HG02763 (cell line): ENCODE data around the gene PDE4DIP.
"Not testable (repeated sequence)": the region's sequence is repeated elsewhere in the genome, so short reads cannot be mapped to it uniquely, and the experiment has no call there.

ENCODE experiments used
- ATAC-seq: cut with Tn5 transposase; IDR thresholded peaks from one replicate; pipeline ENCODE4 v1.9.1; 2021; ENCODE audit warnings: mild to moderate bottlenecking, moderate library complexity; ENCODE audit not compliant: unreplicated experiment

PDE4DIP gene

GRCh38 chr1:148869634-148869961 is 25.4 kb downstream of the PDE4DIP start:
- ATAC-seq = not testable (repeated sequence)

GRCh38 chr1:148874408-148875388 is 30.5 kb downstream of the PDE4DIP start:
- not testable (repeated sequence) for ATAC-seq

GRCh38 chr1:148879812-148880416 is 35.7 kb downstream of the PDE4DIP start:
- not testable (repeated sequence) for ATAC-seq

DNA sequence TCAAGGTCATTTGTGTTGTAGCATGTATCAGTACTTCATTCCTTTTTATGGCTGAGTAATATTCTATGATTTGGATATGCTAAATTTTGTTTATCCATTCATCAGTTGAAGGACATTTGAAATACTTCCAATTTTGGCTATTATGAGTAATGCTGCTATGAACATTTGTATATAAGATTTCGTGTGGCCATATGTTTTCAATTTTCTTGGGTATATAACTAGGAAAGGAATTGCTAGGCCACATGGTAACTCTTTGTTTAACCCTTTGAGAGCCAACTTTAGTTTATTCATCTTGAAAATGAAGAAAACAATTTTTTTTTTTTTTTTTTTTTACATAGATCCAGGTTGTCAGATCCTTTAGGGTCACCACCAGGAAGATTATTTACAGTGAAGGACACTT is 37.0 kb downstream of the PDE4DIP start:
- ATAC-seq = not testable (repeated sequence)

GRCh38 chr1:148885219-148885618 is 41.0 kb downstream of the PDE4DIP start:
- ATAC-seq = not testable (repeated sequence)

- not testable (repeated sequence) for ATAC-seq
Observed at GRCh38 chr1:148886293-148886692, 42.1 kb downstream of the PDE4DIP start.

DNA sequence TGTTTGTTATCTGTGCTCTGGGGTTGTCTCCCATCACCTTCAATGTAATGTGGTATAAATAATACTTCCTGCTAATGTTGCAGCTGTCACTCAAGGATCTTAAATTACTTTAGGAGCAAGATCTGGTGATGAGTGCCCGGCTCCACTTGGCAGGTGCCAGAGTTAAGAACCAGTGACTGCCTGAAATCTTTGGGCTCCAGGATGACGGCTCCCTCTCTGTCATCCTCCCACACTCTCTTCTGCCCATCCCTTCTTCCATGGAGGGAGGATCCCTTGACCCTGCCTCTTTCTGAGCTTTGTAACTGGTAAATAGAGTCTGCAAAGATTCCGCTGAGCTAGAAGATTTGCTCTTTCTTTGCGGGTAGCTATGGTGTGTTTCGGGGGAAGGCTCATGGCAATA is 44.4 kb downstream of the PDE4DIP start:
- ATAC-seq = not testable (repeated sequence)

GRCh38 chr1:148889267-148890074 is 45.2 kb downstream of the PDE4DIP start:
- not testable (repeated sequence) for ATAC-seq

DNA sequence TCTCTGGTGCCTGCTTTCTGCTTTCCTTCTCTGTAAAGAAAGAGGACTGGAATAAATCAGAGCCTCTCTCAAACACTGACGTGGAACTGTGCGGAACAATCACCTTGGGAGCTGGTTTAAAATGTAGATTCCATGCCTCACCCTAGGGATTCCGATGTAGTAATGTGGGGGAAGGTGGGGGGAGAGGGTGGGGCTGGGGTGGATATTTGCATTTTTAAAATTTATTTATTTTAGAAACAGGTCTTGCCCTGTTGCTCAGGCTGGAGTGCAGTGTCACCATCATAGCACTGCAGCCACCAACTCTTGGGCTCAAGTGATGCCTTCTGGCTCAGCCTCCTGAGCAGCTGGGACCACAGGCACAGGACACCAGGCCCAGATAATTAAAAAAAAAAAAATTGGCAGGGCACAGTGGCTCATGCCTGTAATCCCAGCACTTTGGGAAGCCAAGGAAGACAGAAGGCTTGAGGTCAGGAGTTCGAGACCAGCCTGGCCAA is 45.9 kb downstream of the PDE4DIP start:
- not testable (repeated sequence) for ATAC-seq

- ATAC-seq = not testable (repeated sequence)
Observed at GRCh38 chr1:148894360-148895352, 50.4 kb downstream of the PDE4DIP start.

DNA sequence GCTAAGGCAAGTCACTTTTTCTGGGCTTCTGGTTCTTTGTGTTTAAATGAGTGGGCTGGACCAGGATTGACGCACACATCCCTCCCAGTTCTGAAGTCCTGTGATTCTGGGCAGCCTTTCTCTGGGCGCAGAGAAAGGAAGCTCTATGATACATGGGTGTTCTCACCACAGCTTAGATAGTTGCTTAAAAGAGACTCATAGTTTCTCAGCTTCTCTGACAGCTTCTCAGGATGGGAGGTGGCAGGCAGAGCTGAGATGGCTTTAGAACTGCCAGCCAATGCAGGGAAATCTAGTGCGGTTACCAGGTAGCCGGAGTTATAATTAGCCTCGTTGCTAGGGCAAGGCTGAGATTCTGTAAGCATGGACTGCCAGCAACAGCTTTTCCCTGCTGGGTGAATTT is 55.8 kb downstream of the PDE4DIP start:
- not testable (repeated sequence) for ATAC-seq

GRCh38 chr1:148900691-148901090 is 56.5 kb downstream of the PDE4DIP start:
- ATAC-seq = not testable (repeated sequence)

- not testable (repeated sequence) for ATAC-seq
Observed at GRCh38 chr1:148901150-148901952, 57.1 kb downstream of the PDE4DIP start.

DNA sequence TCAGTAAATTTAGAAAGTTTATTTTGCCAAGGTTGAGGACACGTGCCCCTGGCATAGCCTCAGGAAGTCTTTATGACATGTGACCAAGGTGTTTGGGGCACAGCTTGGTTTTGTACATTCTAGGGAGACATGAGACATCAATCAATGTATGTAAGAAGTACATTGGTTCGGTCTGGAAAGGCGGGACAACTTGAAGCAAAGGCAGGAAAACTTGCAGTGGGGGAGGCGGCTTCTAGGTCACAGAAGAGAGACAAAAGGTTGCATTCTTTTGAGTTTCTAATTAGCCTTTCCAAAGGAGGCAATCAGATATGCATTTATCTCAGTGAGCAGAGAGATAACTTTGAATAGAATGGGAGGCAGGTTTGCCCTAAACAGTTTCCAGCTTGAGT is 57.7 kb downstream of the PDE4DIP start:
- ATAC-seq = not testable (repeated sequence)

DNA sequence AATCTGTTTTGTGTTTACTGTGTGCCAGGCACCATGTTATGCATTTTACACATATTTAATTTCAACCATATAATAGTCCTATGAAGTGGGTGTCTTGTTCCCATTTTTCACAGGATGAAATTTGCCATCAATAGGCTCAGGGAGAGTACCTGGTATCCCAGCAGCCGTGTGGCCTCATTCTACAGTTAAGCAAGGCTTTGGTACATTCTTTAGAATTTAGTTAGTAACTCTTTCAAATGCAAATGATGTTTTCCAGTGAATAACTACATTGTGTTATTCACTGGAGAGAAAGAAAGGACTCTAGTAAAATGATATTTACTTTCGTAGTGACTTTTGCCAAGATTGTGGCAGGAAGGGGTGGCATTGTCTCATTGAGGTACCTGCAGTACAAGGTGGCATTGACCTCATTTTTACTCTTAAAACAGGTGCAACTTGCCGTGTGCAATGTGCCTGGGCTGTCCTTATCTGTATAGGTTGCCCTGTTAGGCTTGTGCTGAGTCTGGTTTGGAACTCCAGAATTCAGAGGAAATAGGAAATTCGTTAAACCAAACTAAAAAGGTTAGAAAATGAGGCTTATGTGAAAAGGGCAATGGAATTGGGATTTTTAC is 65.1 kb downstream of the PDE4DIP start:
- not testable (repeated sequence) for ATAC-seq

- ATAC-seq = not testable (repeated sequence)
Observed at GRCh38 chr1:148911303-148911928, 67.2 kb downstream of the PDE4DIP start.

DNA sequence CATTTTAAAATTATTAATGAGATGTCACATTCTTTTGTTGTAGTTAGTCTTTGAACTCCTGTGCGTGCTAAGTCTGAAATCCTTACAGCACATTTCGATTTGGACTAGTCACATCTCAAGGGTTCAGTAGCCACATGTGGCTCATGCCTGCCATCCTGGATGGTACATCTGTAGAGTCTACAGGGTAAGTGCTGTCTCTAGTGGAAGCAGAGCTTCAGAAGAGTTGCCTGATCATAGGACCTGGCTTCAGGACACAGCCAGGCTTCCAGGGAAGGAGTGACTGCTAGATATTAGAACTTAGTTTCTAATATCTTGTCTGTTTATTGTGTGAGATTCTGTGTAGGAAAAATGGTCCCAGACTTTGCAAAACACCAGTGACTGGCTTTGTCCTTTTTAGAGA is 72.0 kb downstream of the PDE4DIP start:
- ATAC-seq = not testable (repeated sequence)
